Measurements from ENCODE around the gene MYL7.
A peak's percentile ranks its signal among the peaks of the same experiment; 100 is the strongest.

MYL7 gene

GRCh38 chr7:44150466-44150832, 9.3 kb upstream of the MYL7 start:
- DNase-seq (ENCODE audit: low read depth), result no peak

- no peak for DNase-seq (ENCODE audit: low read depth)
These were observed 8.7 kb upstream of the MYL7 start for GRCh38 chr7:44149571-44150465.

- DNase-seq (ENCODE audit: low read depth), result no peak
These were observed 7.9 kb upstream of the MYL7 start for GRCh38 chr7:44148961-44149536.

- no peak for DNase-seq (ENCODE audit: low read depth)
These were observed 7.0 kb upstream of the MYL7 start for GRCh38 chr7:44148166-44148565.

GRCh38 chr7:44147026-44147991, 6.2 kb upstream of the MYL7 start:
- DNase-seq (ENCODE audit: low read depth), result no peak

GRCh38 chr7:44145969-44146911, 5.1 kb upstream of the MYL7 start:
- peak; percentile 30 for DNase-seq (ENCODE audit: low read depth)

- no peak for DNase-seq (ENCODE audit: low read depth)
These were observed 4.4 kb upstream of the MYL7 start for GRCh38 chr7:44145479-44145968.

GRCh38 chr7:44144968-44145478, 3.9 kb upstream of the MYL7 start:
- no peak for DNase-seq (ENCODE audit: low read depth)

GRCh38 chr7:44144426-44144967, 3.4 kb upstream of the MYL7 start:
- no peak for DNase-seq (ENCODE audit: low read depth)

- no peak for DNase-seq (ENCODE audit: low read depth)
These were observed 2.6 kb upstream of the MYL7 start for GRCh38 chr7:44143646-44144250.

- no peak for DNase-seq (ENCODE audit: low read depth)
These were observed 896 bp upstream of the MYL7 start for GRCh38 chr7:44142028-44142427.

GRCh38 chr7:44140341-44140740, 791 bp downstream of the MYL7 start:
- DNase-seq (ENCODE audit: low read depth), result no peak

GRCh38 chr7:44139311-44140010, 1.7 kb downstream of the MYL7 start:
- DNase-seq (ENCODE audit: low read depth), result no peak

GRCh38 chr7:44138698-44139097, 2.4 kb downstream of the MYL7 start:
- no peak for DNase-seq (ENCODE audit: low read depth)

GRCh38 chr7:44136731-44137130, 4.4 kb downstream of the MYL7 start:
- DNase-seq (ENCODE audit: low read depth), result no peak

GRCh38 chr7:44134943-44135628, 6.0 kb downstream of the MYL7 start:
- no peak for DNase-seq (ENCODE audit: low read depth)

- DNase-seq (ENCODE audit: low read depth), result no peak
These were observed 7.8 kb downstream of the MYL7 start for GRCh38 chr7:44133295-44133694.

- DNase-seq (ENCODE audit: low read depth), result no peak
These were observed 9.1 kb downstream of the MYL7 start for GRCh38 chr7:44132039-44132438.

Data from fibroblast of the conjunctiva (primary cell).